Measurements from ENCODE around the gene MYOT.

DNA sequence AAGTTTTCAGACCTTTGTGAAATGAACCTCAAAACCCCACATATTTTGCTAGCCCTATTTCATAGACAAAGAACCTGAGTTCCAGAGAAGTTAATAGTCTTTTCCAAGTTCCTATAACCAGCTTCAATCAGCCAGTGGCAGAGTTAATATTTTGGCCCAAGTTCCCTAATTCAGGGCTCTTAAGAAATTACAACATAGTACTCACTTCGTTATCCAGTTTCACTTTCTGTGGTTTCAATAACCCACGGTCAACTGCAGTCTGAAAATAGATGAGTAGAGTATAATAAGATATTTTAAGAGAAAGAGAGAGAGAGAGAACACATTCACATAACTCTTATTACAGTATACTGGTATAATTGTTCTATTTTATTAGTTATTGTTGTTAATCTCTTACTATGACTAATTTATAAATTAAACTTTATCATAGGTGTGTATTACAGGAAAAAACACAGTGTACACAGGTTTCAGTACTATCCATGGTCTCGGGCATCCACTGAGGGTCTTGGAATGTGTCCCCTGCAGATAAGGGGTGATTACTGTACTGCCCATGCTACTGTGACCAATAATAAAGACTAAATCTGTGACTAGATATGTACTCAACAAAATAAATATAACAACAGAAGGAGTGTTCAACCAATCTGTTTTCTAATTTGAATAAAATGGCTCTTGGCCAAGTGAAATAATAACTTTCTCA is 9.3 kb upstream of the MYOT start:
- TF ChIP-seq POLR2A (IDR thresholded peaks at IDR 0.05), result no peak
- TF ChIP-seq, protein P1, sequence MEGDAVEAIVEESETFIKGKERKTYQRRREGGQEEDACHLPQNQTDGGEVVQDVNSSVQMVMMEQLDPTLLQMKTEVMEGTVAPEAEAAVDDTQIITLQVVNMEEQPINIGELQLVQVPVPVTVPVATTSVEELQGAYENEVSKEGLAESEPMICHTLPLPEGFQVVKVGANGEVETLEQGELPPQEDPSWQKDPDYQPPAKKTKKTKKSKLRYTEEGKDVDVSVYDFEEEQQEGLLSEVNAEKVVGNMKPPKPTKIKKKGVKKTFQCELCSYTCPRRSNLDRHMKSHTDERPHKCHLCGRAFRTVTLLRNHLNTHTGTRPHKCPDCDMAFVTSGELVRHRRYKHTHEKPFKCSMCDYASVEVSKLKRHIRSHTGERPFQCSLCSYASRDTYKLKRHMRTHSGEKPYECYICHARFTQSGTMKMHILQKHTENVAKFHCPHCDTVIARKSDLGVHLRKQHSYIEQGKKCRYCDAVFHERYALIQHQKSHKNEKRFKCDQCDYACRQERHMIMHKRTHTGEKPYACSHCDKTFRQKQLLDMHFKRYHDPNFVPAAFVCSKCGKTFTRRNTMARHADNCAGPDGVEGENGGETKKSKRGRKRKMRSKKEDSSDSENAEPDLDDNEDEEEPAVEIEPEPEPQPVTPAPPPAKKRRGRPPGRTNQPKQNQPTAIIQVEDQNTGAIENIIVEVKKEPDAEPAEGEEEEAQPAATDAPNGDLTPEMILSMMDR (IDR thresholded peaks at IDR 0.05 in 4 of 5, conservative IDR thresholded peaks at IDR 0.05 in 1 of 5), result no peak

Data from gastrocnemius medialis (tissue), 4 donors.